ENCODE results near the gene GSX1.

DNA sequence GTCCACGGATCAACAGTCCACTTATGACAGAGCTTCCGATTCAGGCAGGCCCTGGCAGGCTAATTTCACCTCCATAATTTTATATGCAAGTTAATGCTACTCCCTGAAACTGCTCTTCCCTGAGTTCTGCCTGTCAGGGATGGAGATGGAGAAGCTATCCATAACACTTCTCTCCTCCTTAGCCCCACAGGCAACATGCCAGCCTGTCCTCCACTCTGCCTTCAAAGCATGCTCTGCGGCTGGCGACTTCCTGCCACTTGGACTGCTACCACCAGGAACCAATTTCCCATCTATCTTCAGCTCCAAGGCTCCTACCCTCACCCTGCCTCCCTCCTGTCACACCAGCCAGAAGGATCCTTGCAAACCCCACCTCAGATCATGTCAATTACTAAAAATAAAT lies 35.4 kb downstream of the GSX1 start:
- no peak for TF ChIP-seq CTCF (IDR thresholded peaks at IDR 0.05)
- TF ChIP-seq POLR2A (IDR thresholded peaks at IDR 0.05) = no peak
- no peak for TF ChIP-seq POLR2AphosphoS5 (IDR thresholded peaks at IDR 0.05)
